IPS-NIHi7 (cell line): ENCODE measurements around the gene TSSK3.

Source experiments
- DNase-seq: peaks from one replicate; pipeline ENCODE4 v3.0.0; 2012; ENCODE audit warnings: mixed read lengths; ENCODE audit errors: extremely low spot score

TSSK3 gene, protein sequence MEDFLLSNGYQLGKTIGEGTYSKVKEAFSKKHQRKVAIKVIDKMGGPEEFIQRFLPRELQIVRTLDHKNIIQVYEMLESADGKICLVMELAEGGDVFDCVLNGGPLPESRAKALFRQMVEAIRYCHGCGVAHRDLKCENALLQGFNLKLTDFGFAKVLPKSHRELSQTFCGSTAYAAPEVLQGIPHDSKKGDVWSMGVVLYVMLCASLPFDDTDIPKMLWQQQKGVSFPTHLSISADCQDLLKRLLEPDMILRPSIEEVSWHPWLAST

DNA sequence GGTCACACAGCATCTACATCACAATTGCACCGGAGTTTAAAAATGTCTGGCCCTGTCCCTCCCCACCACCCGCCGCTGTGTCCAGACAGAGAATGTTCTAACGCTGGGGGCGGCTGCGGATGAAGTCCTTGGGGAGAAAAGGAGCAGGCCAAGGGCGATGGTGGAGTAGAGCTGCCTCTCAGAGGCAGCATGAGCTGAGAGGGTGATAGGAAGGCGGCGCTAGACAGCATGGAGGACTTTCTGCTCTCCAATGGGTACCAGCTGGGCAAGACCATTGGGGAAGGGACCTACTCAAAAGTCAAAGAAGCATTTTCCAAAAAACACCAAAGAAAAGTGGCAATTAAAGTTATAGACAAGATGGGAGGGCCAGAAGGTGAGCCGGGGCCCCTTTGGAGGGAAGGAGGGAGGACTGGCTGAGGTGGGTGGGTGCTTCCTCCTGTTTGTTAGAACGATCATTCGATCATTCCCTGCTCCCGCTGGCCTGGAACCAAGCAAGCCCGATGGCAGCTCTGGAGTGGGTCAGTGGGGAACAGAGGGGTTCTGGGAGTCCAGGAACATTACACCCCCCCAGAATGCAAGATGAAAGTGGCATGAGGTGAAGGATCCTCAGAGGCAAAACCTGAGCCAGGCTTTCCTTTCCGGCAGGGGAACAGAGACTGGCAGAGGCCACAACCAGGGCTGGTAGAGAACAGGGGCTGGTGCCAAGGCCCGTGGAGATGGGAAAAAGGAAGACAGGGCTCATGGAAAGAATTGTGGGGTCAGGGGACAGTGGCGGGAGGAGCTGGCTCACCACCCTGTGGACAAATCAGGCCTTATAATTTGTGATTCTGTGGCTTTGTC lies at the start of gene TSSK3, which contains the start of gene FAM229A:
TSSK3 (plus strand) TSS at position 66 of the 840 bp plus-strand sequence; CDS start at position 229, 163 bp downstream.
FAM229A (minus strand) TSS at position 12 of the 840 bp plus-strand sequence. CDS start 394 bp downstream, outside the sequence.
- peak; percentile 50 for DNase-seq

DNA sequence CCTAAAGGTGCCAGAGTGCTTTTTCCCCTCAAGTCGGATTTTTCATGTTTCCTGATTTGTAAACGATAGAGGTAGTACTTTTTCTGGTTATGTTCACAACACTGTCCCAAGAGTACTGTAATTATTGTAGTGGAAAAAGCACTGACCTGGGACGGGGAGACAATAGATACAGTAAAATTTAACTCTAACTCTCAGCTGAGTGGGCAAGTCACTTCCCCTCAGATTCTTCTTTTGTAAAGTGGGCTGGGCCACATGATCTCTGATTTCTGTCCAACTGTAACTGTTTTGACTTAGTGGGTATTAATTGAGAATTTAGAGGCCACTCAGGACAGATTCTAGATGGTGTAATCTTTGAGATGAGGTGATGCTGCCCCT lies 45.4 kb upstream of the TSSK3 start:
- no peak for DNase-seq

DNA sequence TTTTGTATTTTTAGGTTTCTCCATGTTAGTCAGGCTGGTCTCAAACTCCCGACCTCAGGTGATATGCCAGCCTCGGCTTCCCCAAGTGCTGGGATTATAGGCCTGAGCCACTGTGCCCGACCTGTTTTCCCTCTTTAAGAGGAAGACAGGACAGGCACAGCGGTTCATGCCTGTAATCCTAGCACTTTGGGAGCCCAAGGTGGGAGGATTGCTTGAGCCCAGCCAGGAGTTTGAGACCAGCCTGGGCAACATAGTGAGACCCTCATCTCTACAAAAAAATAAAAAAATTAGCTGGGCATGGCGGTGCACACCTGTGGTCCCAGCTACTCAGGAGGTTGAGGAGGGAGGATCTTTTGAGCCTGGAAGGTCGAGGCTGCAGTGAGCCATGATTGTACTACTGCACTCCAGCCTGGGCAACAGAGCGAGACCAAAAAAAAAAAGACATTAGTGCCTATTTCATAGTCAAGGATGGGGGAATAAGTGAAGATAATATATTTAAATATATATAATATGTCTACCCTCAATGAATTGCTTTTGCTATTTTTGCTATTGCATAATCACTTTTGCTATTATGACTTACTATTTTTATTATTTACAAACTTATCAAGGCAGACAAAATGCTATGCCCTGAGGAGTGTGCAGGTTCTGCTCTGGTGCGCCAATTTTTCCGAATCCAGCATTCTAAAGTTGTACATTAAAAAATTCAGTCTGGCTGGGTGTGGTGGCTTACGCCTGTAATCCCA lies 44.0 kb upstream of the TSSK3 start:
- no peak for DNase-seq

DNA sequence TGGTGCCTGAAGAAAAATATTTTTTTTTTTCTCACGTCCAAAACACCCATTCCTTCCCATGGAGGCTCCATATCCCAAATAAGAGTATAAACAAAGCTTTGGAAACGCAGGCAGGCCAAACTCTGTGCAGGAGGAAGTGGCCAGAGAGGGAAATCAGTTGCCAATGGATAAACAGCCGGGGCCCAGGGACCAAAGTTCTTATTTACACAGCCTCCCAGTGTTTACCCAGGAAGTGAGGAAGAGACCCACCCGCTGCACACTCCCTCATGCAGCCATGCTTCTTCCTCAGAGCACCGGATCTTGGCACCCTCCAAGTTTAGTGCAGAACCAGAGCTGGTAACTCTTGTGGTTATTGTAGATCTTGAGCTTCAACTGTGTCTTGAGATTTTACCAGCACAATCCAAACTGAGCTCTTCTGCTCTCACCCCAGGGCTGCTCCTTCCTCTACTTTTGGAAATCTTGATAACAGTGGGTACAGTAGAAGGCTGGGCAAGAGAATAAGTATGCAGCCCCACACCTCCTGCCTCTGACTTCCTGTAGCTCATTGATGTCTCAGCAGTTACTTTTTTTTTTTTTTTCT lies 40.5 kb upstream of the TSSK3 start:
- DNase-seq, result no peak

DNA sequence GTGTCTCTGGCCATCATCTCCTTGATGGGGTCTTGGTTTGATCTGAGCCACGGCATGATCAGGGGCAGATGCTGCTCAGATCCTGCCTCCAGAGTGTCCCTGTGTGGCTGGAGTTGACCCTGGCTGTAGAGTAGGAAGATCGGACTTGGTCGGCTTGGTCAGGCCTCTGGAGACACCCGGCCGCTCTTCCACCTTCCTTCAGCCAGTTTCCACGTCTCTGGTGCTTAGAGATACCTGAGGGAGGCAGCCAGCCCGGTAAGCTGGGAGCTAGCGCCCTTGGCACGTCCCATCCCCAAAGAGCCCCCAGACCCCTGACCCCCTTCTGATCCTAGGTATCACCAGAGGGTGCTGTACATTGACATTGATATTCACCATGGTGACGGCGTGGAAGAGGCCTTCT lies 35.1 kb upstream of the TSSK3 start:
- no peak for DNase-seq

DNA sequence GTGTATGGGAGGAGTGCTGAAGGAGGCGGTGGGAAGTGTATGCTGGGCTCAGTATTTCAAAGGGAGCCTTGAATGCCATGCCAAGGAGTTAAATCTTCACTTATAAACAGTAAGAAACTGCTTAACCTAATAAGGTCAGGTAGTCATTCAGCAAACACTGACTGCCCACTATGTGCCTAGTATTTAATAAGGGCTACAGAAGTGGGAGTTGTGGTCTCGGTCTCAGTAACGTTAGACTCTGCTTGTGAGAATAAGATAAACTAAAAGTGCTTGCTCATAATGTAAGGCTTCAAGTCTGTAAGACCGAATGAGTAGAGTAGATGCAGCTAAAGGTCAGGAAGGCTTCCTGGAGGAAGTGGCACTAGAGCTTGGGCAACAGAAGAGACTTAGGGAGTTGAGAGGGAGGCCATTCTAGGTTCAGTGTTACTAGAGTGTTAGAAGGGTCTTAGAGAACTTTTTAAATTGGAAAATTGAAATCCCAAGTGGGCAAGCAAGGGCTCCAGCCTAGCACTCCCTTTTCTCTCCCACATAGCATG lies 32.3 kb upstream of the TSSK3 start:
- no peak for DNase-seq

DNA sequence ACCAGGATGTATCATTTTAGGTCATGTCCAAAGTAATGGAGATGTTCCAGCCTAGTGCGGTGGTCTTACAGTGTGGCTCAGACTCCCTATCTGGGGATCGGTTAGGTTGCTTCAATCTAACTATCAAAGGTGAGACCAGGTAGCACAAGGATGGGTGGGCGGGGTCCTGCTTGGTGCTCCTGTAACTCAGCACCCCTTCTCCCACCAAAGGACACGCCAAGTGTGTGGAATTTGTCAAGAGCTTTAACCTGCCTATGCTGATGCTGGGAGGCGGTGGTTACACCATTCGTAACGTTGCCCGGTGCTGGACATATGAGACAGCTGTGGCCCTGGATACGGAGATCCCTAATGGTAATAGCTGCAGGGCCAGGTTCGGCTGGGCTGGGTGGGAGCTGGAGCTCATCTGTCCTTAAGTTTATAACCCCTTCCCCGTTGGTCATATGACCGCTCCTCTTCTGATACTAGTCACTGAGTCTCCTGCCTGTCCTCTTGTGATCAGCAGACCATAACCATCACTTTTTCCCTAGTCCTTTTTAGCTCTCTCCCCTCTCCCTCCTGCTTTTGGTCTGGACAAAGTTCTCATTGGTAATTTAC lies 31.7 kb upstream of the TSSK3 start:
- DNase-seq, result no peak

DNA sequence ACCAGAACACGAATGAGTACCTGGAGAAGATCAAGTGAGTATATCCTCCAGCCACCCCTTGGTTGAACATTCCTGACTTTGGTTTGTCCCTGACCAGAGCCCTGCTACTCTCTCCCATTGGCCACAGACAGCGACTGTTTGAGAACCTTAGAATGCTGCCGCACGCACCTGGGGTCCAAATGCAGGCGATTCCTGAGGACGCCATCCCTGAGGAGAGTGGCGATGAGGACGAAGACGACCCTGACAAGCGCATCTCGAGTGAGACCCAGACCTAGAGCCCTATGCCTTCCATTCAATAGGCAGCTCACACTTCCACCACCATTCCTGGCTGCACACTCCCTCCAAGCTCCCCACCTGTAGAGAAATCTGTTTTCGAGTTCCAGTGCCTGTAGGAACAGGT lies 30.8 kb upstream of the TSSK3 start:
- no peak for DNase-seq

DNA sequence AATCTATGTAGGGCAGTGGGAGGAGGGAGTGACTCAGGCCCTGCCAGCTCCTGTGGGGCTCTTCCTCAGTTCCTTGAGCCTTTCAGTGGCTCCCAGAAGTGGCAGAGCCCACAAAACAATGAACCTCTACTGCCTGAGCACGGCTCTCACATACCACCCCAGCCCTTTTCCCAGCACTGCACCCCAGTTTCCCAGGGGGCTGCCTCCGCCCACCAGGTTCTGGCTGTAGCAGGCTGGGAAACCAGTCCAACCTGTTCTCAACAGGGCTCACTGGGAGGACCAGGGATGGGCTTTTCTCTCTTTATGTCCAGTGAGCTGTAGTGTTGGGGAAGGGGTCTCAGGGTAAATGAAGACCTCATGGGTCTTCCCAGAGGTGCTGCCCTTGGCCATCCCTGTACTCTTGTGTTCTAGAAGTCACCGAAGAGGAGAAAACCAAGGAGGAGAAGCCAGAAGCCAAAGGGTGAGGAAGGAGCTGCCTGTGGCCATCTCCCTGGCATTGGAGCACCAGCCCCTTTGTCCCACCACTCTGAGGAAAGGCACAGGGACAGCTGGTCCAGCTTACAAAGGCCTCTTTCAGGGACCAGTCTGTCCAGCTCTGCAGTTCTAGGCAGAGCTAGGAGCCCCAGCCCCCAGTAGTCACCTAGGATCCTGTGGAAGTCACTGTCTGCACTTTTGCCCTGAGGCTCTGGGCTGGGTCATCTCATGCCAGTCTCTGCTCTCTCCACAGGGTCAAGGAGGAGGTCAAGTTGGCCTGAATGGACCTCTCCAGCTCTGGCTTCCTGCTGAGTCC lies 29.9 kb upstream of the TSSK3 start:
- no peak for DNase-seq

DNA sequence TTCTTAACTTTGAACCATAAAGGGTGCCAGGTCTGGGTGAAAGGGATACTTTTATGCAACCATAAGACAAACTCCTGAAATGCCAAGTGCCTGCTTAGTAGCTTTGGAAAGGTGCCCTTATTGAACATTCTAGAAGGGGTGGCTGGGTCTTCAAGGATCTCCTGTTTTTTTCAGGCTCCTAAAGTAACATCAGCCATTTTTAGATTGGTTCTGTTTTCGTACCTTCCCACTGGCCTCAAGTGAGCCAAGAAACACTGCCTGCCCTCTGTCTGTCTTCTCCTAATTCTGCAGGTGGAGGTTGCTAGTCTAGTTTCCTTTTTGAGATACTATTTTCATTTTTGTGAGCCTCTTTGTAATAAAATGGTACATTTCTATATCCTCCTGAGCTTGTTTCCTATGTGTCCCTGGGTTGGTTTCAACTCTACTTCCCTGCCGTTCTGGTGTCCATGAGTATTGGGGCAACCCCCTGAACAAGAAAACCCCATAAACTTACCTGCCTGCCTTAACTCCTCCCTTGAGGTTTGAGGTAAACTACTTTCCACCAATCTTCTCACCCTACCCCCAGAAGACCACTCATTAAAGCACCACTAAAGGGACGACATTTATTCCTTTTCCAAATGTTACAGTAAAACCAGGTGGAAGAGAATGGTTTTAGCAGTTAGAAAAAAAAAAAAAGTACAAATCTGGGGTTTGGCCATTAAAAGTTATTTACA lies 28.9 kb upstream of the TSSK3 start:
- no peak for DNase-seq

DNA sequence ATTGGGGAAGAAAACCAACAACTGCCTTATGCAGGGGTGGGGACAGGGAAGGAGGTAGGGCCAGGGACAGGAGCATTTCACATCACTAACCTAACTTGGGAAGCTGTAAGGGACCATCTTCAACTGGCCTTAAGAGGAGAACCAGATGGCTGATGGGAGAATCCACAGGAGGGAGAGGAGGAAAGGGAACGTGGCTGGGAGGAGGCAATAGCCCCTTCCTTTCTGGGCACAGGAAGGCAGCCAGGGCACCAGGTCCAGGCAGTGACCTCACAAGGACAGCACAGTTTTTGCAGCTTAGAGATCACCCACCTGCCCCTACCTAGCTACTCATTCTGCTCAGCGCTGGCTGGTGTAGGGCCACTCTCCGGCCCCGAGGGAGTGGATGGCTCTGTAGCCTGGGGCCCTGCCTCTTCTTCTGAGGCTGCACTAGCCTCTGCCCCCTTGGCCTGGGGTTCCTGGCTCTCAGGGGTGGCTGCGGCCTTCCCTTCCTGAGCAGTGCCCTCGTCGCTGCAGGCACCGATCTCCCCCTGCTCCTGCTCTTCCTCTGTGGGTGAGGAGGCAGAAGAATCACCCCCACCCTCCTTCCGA lies 28.0 kb upstream of the TSSK3 start:
- DNase-seq, result no peak

DNA sequence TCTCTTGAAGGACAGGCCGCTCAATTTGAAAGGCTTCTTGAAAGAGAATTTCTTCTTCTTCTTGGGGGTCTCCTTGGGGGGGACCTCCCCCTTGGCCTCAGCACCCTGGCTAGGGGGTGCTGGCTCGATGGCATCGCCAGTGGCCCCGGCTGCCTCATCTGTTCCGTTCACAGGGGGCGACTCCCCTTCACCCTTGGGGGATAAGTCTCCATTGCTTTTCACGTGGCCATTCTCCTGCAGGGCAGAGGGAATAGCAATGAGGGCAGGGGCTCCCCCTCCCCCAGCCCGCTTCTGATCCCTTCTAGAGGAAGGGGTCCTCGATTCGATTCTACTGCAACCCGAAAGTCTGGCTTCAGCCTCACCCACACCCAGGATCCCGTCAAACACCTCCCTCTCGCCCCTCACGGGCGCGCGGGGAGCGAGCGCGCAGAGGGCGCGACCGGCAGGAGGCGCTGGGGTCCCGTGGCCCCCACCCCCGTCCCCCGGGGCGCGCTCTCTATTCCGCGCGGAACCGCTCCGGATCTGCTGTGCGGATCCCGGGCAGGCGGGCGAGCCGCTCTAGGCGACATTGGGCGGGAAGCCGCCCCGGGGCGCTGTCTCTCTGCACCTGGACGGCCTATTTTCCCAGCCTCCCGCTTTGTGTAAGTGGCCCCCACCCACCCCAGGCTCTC lies 27.3 kb upstream of the TSSK3 start:
- peak; percentile 52 for DNase-seq

DNA sequence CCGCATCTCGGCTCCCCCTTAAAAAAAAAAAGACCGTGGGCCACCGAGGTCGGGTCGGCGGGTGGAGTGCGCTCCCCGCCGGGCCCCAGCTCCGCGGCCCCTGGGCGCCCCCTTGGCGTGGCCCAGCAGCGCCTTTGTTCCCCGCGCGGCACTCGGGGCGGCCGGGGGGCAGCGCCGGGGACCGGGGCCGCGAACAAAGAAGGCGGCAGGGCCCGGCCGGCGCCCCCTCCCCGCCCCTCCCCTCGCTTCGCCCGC lies 26.9 kb upstream of the TSSK3 start:
- no peak for DNase-seq

DNA sequence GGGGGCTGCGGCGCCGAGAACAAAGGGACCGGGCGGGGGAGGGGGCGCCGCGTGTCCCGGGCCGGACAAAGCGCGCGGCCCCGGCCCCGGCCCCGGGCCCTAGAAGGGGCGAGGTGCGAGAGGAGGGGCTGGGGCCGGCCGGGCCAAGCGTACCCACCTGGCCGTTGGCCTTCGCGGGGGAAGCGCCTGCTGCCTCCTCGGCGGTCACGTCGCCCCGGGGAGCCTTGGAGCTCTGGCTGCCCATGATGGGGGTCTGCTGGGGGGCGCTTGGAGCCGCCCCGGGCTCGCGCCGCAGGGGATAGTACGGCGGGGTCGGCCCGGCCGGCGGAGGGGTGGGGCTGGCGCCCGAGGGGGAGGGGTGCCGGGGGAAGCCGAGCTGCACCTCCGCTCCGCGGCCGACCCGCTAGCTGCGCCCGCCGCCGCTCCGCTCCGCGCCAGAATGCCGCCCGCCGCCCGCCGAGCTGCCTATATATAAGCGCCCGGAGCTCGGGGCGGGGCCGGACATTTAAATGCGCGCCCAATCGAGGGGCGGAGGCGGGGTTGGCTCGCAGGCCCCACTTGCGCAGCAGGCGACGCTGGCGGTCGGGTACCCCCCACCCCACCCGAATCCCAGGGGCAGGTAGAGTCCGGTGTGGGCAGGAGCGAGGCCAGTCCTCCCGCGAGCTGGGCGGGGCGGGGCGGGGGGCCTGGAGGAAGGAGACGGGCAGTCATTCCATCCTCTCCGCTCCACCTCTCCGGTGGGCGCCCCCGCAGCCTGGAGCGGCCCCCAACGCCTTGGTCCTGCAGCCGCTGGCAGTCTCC lies 26.3 kb upstream of the TSSK3 start, which contains the start of gene MARCKSL1:
MARCKSL1 (minus strand) TSS at position 444 of the 801 bp plus-strand sequence; CDS start at position 244, 200 bp downstream.
- peak; percentile 83 for DNase-seq

DNA sequence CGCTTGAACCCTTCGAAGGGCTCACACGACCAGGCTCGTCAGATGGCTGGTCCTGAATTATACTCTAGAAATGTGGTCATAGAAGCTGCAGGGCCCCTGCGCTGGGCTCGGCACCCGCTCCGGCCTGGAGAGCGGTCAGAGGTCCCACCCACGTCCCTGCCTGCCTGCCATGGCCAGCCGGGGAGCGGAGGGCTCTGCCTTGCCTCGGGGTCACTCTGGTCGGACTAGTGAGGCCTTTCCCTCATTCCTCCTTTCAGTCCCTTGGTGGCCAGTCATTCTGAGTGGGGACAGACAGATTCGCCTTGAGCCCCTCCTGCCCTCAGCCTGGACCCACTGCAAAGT lies 25.8 kb upstream of the TSSK3 start:
- DNase-seq, result no peak

DNA sequence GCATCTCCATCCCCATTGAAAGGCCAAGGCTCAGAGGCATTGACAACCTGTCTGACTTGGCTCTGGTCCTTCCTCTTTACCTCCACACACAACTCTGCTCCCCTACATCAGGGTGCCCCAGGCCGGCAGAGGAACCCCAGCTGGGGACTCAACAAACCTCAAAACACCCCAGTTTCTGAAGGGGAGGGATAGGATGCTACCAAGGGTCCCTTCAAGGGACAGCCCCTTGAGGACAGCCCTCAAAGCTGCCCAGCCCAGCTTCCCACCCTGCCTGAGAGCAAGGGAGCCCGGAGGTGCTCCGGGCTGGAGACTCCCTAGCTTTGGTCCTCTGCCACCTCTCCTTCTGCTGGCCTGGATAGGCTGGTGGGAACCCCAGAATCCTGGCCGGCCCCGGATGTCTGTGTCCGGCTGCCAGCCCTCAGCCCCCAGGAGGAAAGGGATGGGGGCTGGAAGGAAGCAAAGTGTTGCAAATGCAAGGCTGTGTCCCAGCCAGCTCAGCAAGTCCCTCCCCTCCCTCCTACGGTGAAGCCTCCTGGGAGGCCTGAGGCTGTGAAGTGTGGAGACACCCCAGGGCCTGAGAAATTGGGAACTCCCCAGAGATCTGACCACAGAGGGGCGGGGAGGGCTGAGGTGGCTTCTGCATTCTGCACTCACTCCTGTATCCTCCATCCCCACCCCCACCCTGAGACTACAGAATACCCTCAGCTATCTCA lies 25.2 kb upstream of the TSSK3 start:
- no peak for DNase-seq

DNA sequence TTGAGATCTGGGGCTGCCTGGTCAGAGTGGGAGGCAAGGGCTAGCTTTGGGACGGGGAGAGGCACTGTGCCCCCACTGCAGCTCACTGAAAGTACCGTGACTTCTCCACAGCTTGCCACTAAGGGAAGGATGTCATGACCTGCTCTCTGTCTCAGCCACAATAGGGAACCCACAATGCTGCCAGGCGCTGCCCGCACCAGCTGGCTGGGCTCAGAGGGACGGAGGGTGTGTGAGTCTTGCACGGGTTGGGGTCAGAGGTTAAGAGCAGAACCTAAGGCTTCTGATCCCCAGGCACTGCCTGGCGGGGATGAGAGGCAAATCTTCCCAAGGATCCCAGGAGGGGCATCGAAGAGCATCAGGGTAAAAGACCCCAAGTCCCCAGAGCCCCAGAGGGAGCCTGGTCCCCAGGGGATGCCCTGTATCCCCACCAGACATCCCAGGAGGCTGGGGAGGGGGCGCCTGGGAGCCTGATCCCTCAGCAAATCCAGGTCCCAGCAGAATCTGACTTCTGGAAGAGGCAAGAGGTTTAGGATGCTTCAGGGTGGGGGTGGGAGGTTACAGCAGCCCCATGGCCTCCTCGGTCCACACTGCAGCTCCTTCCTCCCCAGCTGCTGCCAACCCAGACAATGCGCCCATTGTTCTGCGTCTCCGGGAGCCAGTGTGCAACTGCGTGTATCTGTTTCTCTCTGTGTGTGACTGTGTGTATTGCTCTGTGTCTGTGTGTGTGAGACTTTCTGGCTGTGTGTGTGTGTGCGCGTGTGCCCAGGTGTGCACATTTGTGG lies 24.3 kb upstream of the TSSK3 start:
- DNase-seq, result no peak
